ENCODE results near the gene NPR2. TPM values are rescaled to one million over a fixed set of nuclear protein-coding genes. Genes with fewer than 3 reads are reported as not detected.
A peak's percentile ranks its signal among the peaks of the same experiment; 100 is the strongest.

Gene NPR2
- total and polyA plus RNA-seq, 4 donors, result 6.2 to 16.1 (median 13.5) TPM

- no peak for TF ChIP-seq CTCF (IDR thresholded peaks at IDR 0.05; ENCODE audit: control extremely low read depth, extremely low read depth)
- no peak for DNase-seq
- H3K4me3 ChIP-seq, result no peak overlapping the region
- peaks cover 0 to 28% (median 12%) of the 10 kb centered on the region in 5 donors for H3K4me1 ChIP-seq (ENCODE audit: control insufficient read depth in 5 of 5, insufficient read depth in 5 of 5, low read length in 5 of 5)
- no peaks in the 10 kb centered on the region for H3K36me3 ChIP-seq (ENCODE audit: control insufficient read depth in 4 of 4, insufficient read depth in 4 of 4, low read length in 4 of 4)
- no peak overlapping the region for H3K9ac ChIP-seq (ENCODE audit: insufficient read depth in 1 of 2, low read length in 2 of 2)
- H3K9me3 ChIP-seq (ENCODE audit: control insufficient read depth in 4 of 4, insufficient read depth in 3 of 4, low read length in 3 of 4), result no peaks in the 10 kb centered on the region
- no peaks in the 10 kb centered on the region for H3K27me3 ChIP-seq (ENCODE audit: control insufficient read depth in 3 of 3, insufficient read depth in 3 of 3, low read length in 2 of 3)
- H3K27ac ChIP-seq (ENCODE audit: low read depth in 1 of 2, low read length in 1 of 2), result no peak overlapping the region
- WGBS, 2 donors, result 90 to 93% methylated on average over 3 of the region's 3 CpGs
- no peak for ATAC-seq (ENCODE audit: insufficient read depth, low FRiP score)
These were observed 36.1 kb downstream of the NPR2 start for GRCh38 chr9:35827486-35827885.

DNA sequence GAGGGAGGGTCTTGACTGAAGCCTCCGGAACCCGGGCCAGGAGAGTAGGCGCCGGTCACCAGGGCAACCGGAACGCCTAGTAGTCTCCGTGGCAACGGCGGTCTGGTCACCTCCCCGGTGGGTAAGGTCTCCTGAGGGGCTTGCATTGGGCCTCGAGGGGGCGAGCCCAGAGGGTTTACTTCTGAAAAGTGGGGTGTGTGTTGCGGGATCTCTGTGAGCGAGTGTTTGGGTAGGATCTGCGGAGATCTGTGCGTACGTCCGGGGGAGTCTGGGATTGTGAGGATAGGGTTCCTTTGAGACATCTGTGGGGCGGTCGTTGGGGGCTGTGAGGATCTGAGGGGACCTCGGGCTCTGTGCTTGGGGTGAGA is 37.3 kb downstream of the NPR2 start, which contains the start of gene FAM221B:
Gene FAM221B (minus strand): TSS at position 17 of the 368 bp plus-strand sequence. CDS start 2,571 bp downstream, outside the sequence.
- DNase-seq (peak in 1 of 3 donors; percentile 55), ATAC-seq (ENCODE audit: insufficient read depth, low FRiP score) (no peak)
- WGBS, 2 donors, result 0 to 1% methylated on average over 18 to 21 of the region's 21 CpGs
- TF ChIP-seq CTCF (IDR thresholded peaks at IDR 0.05; ENCODE audit: control extremely low read depth, extremely low read depth), result no peak
- Histone ChIP-seq H3K9ac (ENCODE audit: insufficient read depth in 1 of 2, low read length in 2 of 2) (peak within 1 kb of the TSS; percentile 69 to 91), H3K4me3 (peak within 1 kb of the TSS; percentile 62), H3K27me3 (ENCODE audit: control insufficient read depth in 3 of 3, insufficient read depth in 3 of 3, low read length in 2 of 3) (no peaks in the 10 kb centered on the region), H3K36me3 (ENCODE audit: control insufficient read depth in 4 of 4, insufficient read depth in 4 of 4, low read length in 4 of 4) (no peaks in the 10 kb centered on the region), H3K27ac (ENCODE audit: low read depth in 1 of 2, low read length in 1 of 2) (peak within 1 kb of the TSS; percentile 90 to 93), H3K9me3 (ENCODE audit: control insufficient read depth in 4 of 4, insufficient read depth in 3 of 4, low read length in 3 of 4) (no peaks in the 10 kb centered on the region), H3K4me1 (ENCODE audit: control insufficient read depth in 5 of 5, insufficient read depth in 5 of 5, low read length in 5 of 5) (peaks cover 0 to 39% (median 17%) of the 10 kb centered on the region in 5 donors)

DNA sequence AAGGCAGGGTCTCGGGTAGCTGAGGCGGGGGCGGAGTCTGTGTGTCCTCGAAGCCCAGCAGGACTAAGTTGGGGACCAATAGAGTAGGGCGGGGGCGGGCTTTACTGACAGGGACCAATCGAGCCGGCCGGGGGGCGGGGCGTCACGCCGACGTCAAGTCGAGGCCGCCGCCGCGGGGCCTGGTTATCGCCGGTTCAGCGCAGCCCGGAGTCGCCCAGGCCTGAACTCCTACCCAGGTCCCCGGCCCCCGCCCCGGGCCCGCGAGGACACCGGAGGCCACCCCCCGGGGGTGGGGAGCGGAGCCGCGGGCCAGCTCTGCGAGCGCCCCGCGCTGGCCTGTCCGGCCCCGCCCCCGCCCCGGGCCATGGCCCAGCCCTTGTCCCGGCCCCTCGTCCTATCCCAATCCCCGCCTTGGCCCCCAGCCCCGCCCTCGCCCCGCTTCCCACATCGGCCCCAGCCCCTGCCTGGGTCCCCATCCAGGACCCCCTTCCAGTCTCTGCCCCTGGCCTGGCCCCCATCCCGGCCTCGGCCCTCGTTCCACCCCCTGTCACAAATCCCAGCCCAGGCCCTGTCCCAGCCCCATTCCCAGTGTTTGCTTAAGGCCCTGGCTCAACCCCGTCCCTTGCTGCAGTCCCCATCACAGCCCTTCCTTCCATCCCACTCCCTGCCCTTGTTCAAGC is 37.8 kb downstream of the NPR2 start, which contains the start of gene TMEM8B:
Gene TMEM8B (plus strand): TSS at position 145 of the 680 bp plus-strand sequence. CDS start 220 bp downstream, at position 365.
- DNase-seq (peak; percentile 97 to 98 (median 97)), ATAC-seq (ENCODE audit: insufficient read depth, low FRiP score) (peak; percentile 90)
- Histone ChIP-seq H3K4me1 (ENCODE audit: control insufficient read depth in 5 of 5, insufficient read depth in 5 of 5, low read length in 5 of 5) (peaks cover under 1 to 44% (median 21%) of the 10 kb centered on the region in 5 donors), H3K4me3 (peak within 1 kb of the TSS; percentile 62), H3K9ac (ENCODE audit: insufficient read depth in 1 of 2, low read length in 2 of 2) (peak within 1 kb of the TSS; percentile 69 to 91), H3K27ac (ENCODE audit: low read depth in 1 of 2, low read length in 1 of 2) (peak within 1 kb of the TSS; percentile 90 to 93), H3K27me3 (ENCODE audit: control insufficient read depth in 3 of 3, insufficient read depth in 3 of 3, low read length in 2 of 3) (no peaks in the 10 kb centered on the region), H3K36me3 (ENCODE audit: control insufficient read depth in 4 of 4, insufficient read depth in 4 of 4, low read length in 4 of 4) (no peaks in the 10 kb centered on the region), H3K9me3 (ENCODE audit: control insufficient read depth in 4 of 4, insufficient read depth in 3 of 4, low read length in 3 of 4) (no peaks in the 10 kb centered on the region)
- WGBS, 2 donors, result 1 to 2% methylated on average over 32 to 53 of the region's 53 CpGs
- no peak for TF ChIP-seq CTCF (IDR thresholded peaks at IDR 0.05; ENCODE audit: control extremely low read depth, extremely low read depth)

Measured in lung (tissue), 12 donors.